KMS-11 (cell line): Measurements from ENCODE around the gene CORO2A.
A peak's percentile ranks its signal among the peaks of the same experiment; 100 is the strongest.
"Not testable (repeated sequence)": the region's sequence is repeated elsewhere in the genome, so short reads cannot be mapped to it uniquely, and the experiment has no call there.

Experiments
- H2AFZ ChIP-seq: fragments of 200-600 bp; sonication (generic); 2 replicates; pipeline ENCODE4 v1.6.1; 2016; ENCODE audit warnings: antibody characterized with exemption, mixed run types, low read depth
- H3K27ac ChIP-seq: fragments of 200-600 bp; sonication (generic); 2 replicates; pipeline ENCODE4 v1.6.1; 2016; ENCODE audit warnings: mild to moderate bottlenecking, mixed run types
- H3K27me3 ChIP-seq: fragments of 200-600 bp; sonication (generic); 2 replicates; pipeline ENCODE4 v1.6.1; 2017; ENCODE audit warnings: mild to moderate bottlenecking, low read depth, mixed run types, moderate library complexity; ENCODE audit not compliant: insufficient read depth
- H3K36me3 ChIP-seq: fragments of 200-600 bp; sonication (generic); 2 replicates; pipeline ENCODE4 v1.6.1; 2017; ENCODE audit warnings: mild to moderate bottlenecking, mixed run types; ENCODE audit not compliant: insufficient read depth
- H3K4me1 ChIP-seq: fragments of 200-600 bp; sonication (generic); 2 replicates; pipeline ENCODE4 v1.6.1; 2016; ENCODE audit warnings: mild to moderate bottlenecking, low read depth, mixed run types; ENCODE audit not compliant: poor library complexity, severe bottlenecking
- H3K4me2 ChIP-seq: fragments of 200-600 bp; sonication (generic); 2 replicates; pipeline ENCODE4 v1.7.0; 2016; ENCODE audit warnings: mild to moderate bottlenecking, mixed run types
- H3K4me3 ChIP-seq: fragments of 200-600 bp; sonication (generic); IDR thresholded peaks from 2 replicates; pipeline ENCODE4 v1.6.1; 2017; ENCODE audit warnings: low read depth, low read length, mixed read lengths; ENCODE audit not compliant: insufficient read depth
- H3K79me2 ChIP-seq: fragments of 200-600 bp; sonication (generic); 2 replicates; pipeline ENCODE4 v1.6.1; 2016; ENCODE audit warnings: low read depth, mixed run types; ENCODE audit not compliant: insufficient read depth
- H3K9ac ChIP-seq: fragments of 200-600 bp; sonication (generic); 2 replicates; pipeline ENCODE4 v1.6.1; 2016; ENCODE audit warnings: mild to moderate bottlenecking, mixed run types
- H4K20me1 ChIP-seq: fragments of 200-600 bp; sonication (generic); 2 replicates; pipeline ENCODE4 v1.6.1; 2016; ENCODE audit warnings: mild to moderate bottlenecking, mixed run types; ENCODE audit not compliant: insufficient read depth
- CTCF ChIP-seq: fragments of 200-600 bp; sonication (generic); conservative IDR thresholded peaks from 2 replicates; pipeline ENCODE4 v1.6.1; 2017; ENCODE audit warnings: low read depth, mild to moderate bottlenecking, antibody characterized with exemption, low read length, moderate library complexity, mixed read lengths

CORO2A gene

GRCh38 chr9:98118640-98119601 is 73.5 kb downstream of the CORO2A start, which contains the start of gene TRIM14:
TRIM14 (minus strand) TSS chr9:98119222; CDS start chr9:98119188, 34 bp downstream.
- Histone ChIP-seq H3K36me3 (no peaks in the 10 kb centered on the region; the same call in 1 of the 2 replicates), H3K4me1 (peaks cover 31% of the 10 kb centered on the region), H3K79me2 (peaks cover 29% of the 10 kb centered on the region), H3K4me2 (peak within 1 kb of the TSS; percentile 80), H3K9ac (peak within 1 kb of the TSS; percentile 85), H3K4me3 (no peak within 1 kb of the TSS), H3K27me3 (no peaks in the 10 kb centered on the region), H3K27ac (peak within 1 kb of the TSS; percentile 87), H2AFZ (peak within 1 kb of the TSS; percentile 73; the same call in 1 of the 2 replicates), H4K20me1 (no peaks in the 10 kb centered on the region)
- TF ChIP-seq CTCF, result no peak

DNA sequence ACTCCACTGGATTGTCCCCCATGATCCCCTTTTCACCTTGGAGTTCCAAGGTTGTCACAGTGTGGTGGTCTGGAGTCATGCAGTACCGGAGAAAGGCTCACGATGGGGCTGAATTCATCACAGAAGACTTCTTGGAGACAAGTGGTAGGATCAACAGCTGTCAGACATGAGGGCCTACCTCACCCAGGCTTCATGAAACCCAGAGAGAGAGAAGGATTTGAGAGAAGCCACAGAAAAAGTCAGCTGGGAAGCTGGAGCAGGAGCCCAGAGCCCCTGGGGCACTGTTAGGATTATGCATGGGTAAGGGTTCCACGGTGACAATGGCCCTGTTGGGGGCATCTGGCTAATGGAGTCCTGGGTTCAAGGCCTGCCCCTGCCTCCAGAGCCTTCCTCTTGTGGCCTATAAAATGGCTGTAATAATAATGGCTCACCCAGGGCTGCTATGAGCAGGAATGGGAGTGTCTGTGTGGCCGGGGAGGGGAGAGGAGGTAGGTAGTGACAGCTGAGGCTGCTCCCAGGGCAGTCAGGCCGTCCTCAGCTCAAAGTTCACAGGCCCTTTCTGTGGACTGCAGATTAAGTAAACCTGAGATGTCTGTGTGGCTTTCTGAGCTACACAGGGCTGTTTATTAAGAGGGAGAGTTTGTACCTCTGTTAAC is 74.3 kb downstream of the CORO2A start:
- no peaks in the 10 kb centered on the region for H4K20me1 ChIP-seq
- peak overlapping the region; percentile 73; the same call in 1 of the 2 replicates for H2AFZ ChIP-seq
- H3K27me3 ChIP-seq, result no peaks in the 10 kb centered on the region
- H3K27ac ChIP-seq, result peak overlapping the region; percentile 87
- peaks cover 29% of the 10 kb centered on the region for H3K79me2 ChIP-seq
- TF ChIP-seq CTCF, result peak; percentile 51; the same call in 1 of the 2 replicates
- H3K36me3 ChIP-seq, result no peaks in the 10 kb centered on the region; the same call in 1 of the 2 replicates
- H3K4me1 ChIP-seq, result peaks cover 31% of the 10 kb centered on the region
- H3K4me2 ChIP-seq, result peak overlapping the region; percentile 80
- no peak overlapping the region for H3K4me3 ChIP-seq
- H3K9ac ChIP-seq, result peak overlapping the region; percentile 85

DNA sequence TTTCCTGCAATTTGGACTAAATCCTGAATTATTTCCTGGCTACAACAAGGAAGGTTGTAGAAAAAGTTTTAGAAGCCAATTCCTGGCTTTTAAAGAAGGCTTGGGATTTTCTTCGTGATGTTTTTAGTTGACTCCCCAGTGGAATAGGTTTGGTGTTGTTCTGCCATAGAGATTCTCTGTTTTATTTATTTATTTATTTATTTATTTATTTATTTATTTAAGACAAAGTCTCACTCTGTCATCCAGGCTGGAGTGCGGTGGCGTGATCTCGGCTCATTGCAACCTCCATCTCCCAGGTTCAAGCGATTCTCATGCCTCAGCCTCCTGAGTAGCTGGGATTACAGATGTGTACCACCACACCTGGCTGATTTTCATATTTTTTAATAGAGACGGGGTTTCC is 75.3 kb downstream of the CORO2A start:
- H3K27me3 ChIP-seq, H3K36me3 ChIP-seq, H4K20me1 ChIP-seq, H3K27ac ChIP-seq, H2AFZ ChIP-seq, H3K4me3 ChIP-seq, H3K9ac ChIP-seq: not testable (repeated sequence)
- peaks cover 29% of the 10 kb centered on the region for H3K79me2 ChIP-seq
- H3K4me1 ChIP-seq, result peaks cover 31% of the 10 kb centered on the region
- peak overlapping the region; percentile 80 for H3K4me2 ChIP-seq

- Histone ChIP-seq H3K4me1 (peaks cover 55% of the 10 kb centered on the region), H3K27me3 (no peaks in the 10 kb centered on the region), H3K27ac (peak overlapping the region; percentile 6; the same call in 1 of the 2 replicates), H3K36me3 (no peaks in the 10 kb centered on the region), H3K4me3 (no peak overlapping the region), H3K79me2 (peaks cover 27% of the 10 kb centered on the region; the same call in 1 of the 2 replicates), H2AFZ (no peak overlapping the region), H4K20me1 (no peaks in the 10 kb centered on the region), H3K9ac (no peak overlapping the region), H3K4me2 (peak overlapping the region; percentile 23; the same call in 1 of the 2 replicates)
- no peak for TF ChIP-seq CTCF
Measured at GRCh38 chr9:98109052-98109451, 83.4 kb downstream of the CORO2A start.
